Smooth muscle cell (in vitro differentiated cells): ENCODE results near the gene CHRNA4. TPM values are rescaled to one million over a fixed set of nuclear protein-coding genes. Genes with fewer than 3 reads are reported as not detected.

Experiments used
- DNase-seq: peaks from one replicate; lab custom pipeline; 2025; ENCODE audit not compliant: unreplicated experiment; lab: John Stamatoyannopoulos, UW
- H2AFZ ChIP-seq: fragments of 200-600 bp; sonication (generic); 2 replicates; pipeline ENCODE4 v1.6.0; 2016; ENCODE audit warnings: antibody characterized with exemption, low read depth, mild to moderate bottlenecking
- H3F3A ChIP-seq: fragments of 200-600 bp; sonication (generic); 2 replicates; pipeline ENCODE4 v1.6.0; 2017; ENCODE audit warnings: antibody characterized with exemption, low read depth
- H3K27ac ChIP-seq: fragments of 200-600 bp; sonication (generic); 2 replicates; pipeline ENCODE4 v1.5.1; 2016; ENCODE audit warnings: low read depth, mild to moderate bottlenecking
- H3K27me3 ChIP-seq: fragments of 200-600 bp; sonication (generic); 2 replicates; pipeline ENCODE4 v1.6.1; 2016; ENCODE audit warnings: low read depth, mild to moderate bottlenecking
- H3K36me3 ChIP-seq: fragments of 200-600 bp; sonication (generic); 2 replicates; pipeline ENCODE4 v1.5.1; 2016; ENCODE audit warnings: low read depth
- H3K4me1 ChIP-seq: fragments of 200-600 bp; sonication (generic); 2 replicates; pipeline ENCODE4 v1.5.1; 2016; ENCODE audit warnings: low read depth
- H3K4me2 ChIP-seq: fragments of 200-600 bp; sonication (generic); 2 replicates; pipeline ENCODE4 v1.6.0; 2016; ENCODE audit warnings: mild to moderate bottlenecking
- H3K4me3 ChIP-seq: fragments of 200-600 bp; sonication (generic); 2 replicates; pipeline ENCODE4 v1.5.1; 2016; ENCODE audit warnings: mild to moderate bottlenecking
- H3K79me2 ChIP-seq: fragments of 200-600 bp; sonication (generic); 2 replicates; pipeline ENCODE4 v1.6.0; 2016; ENCODE audit warnings: low read depth, mild to moderate bottlenecking
- H3K9ac ChIP-seq: fragments of 200-600 bp; sonication (generic); 2 replicates; pipeline ENCODE4 v1.6.0; 2016; ENCODE audit warnings: low read depth
- H3K9me3 ChIP-seq: fragments of 200-600 bp; sonication (generic); replicated peaks from 2 replicates; pipeline ENCODE4 v1.5.1; 2016; ENCODE audit warnings: low read depth
- H4K20me1 ChIP-seq: fragments of 200-600 bp; sonication (generic); 2 replicates; pipeline ENCODE4 v1.6.0; 2016; ENCODE audit warnings: low read depth
- WGBS: methylation state at CpG from one replicate; pipeline ENCODE4 v1.1.7; 2016; ENCODE audit warnings: low lambda C conversion rate; 5-methylcytosine and 5-hydroxymethylcytosine counted together
- polyA plus RNA-seq: library from polyadenylated mRNA; unstranded; fragments of >200 nt; fragmentation: Nextera tagmentation; extraction: Ambion mirVana; gene quantifications from 2 replicates; pipeline ENCODE4 v1.2.1, GENCODE V29; 2016
- total RNA-seq: library from RNA; depleted of rRNA; stranded (reverse); fragments of >200 nt; gene quantifications from 2 replicates; pipeline ENCODE4 v1.2.3, GENCODE V29; 2014
- TF ChIP-seq, protein P1 (sequence below): fragments of 200-600 bp; sonication (generic); IDR thresholded peaks from 2 replicates; pipeline ENCODE4 v1.5.1; 2017; ENCODE audit warnings: borderline replicate concordance, mild to moderate bottlenecking, antibody characterized with exemption; ENCODE audit not compliant: insufficient read depth, poor library complexity, severe bottlenecking

CHRNA4 gene
- total and polyA plus RNA-seq, 2 experiments from 2014 or later, result 0.03 TPM; not detected in 1

- WGBS, result 94% methylated on average over 23 of the region's 25 CpGs
- TF ChIP-seq, protein P1, sequence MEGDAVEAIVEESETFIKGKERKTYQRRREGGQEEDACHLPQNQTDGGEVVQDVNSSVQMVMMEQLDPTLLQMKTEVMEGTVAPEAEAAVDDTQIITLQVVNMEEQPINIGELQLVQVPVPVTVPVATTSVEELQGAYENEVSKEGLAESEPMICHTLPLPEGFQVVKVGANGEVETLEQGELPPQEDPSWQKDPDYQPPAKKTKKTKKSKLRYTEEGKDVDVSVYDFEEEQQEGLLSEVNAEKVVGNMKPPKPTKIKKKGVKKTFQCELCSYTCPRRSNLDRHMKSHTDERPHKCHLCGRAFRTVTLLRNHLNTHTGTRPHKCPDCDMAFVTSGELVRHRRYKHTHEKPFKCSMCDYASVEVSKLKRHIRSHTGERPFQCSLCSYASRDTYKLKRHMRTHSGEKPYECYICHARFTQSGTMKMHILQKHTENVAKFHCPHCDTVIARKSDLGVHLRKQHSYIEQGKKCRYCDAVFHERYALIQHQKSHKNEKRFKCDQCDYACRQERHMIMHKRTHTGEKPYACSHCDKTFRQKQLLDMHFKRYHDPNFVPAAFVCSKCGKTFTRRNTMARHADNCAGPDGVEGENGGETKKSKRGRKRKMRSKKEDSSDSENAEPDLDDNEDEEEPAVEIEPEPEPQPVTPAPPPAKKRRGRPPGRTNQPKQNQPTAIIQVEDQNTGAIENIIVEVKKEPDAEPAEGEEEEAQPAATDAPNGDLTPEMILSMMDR, result no peak
- no peak overlapping the region for H3K27ac ChIP-seq
- H3K79me2 ChIP-seq, result no peaks in the 10 kb centered on the region
- no peak overlapping the region for H2AFZ ChIP-seq
- H3K9me3 ChIP-seq, result no peaks in the 10 kb centered on the region
- DNase-seq, result no peak
- H3K4me2 ChIP-seq, result no peak overlapping the region
- no peaks in the 10 kb centered on the region for H4K20me1 ChIP-seq
- H3K9ac ChIP-seq, result no peak overlapping the region
- no peak overlapping the region for H3K4me3 ChIP-seq
- H3K27me3 ChIP-seq, result peaks cover 12% of the 10 kb centered on the region
- no peaks in the 10 kb centered on the region for H3F3A ChIP-seq
- H3K4me1 ChIP-seq, result no peaks in the 10 kb centered on the region
- no peaks in the 10 kb centered on the region for H3K36me3 ChIP-seq
Measured at GRCh38 chr20:63354636-63355350, 6.4 kb downstream of the CHRNA4 start.

- no peaks in the 10 kb centered on the region for H3K36me3 ChIP-seq
- H4K20me1 ChIP-seq, result no peaks in the 10 kb centered on the region
- H3K9me3 ChIP-seq, result no peaks in the 10 kb centered on the region
- H3K9ac ChIP-seq, result no peak overlapping the region
- H3K79me2 ChIP-seq, result no peaks in the 10 kb centered on the region
- 77% methylated on average over 10 of the region's 12 CpGs for WGBS
- no peak overlapping the region for H3K4me2 ChIP-seq
- H3F3A ChIP-seq, result no peaks in the 10 kb centered on the region
- no peaks in the 10 kb centered on the region for H3K27me3 ChIP-seq
- no peak for DNase-seq
- H3K4me3 ChIP-seq, result no peak overlapping the region
- no peak overlapping the region for H3K27ac ChIP-seq
- TF ChIP-seq, protein P1, result no peak
- no peak overlapping the region for H2AFZ ChIP-seq
- H3K4me1 ChIP-seq, result no peaks in the 10 kb centered on the region
Measured at GRCh38 chr20:63352811-63353221, 8.3 kb downstream of the CHRNA4 start.

GRCh38 chr20:63351811-63352591 is 9.1 kb downstream of the CHRNA4 start:
- H3K9me3 ChIP-seq, result no peaks in the 10 kb centered on the region
- 59% methylated on average over 25 of the region's 28 CpGs for WGBS

More at GRCh38 chr20:63351811-63352591, 9.1 kb downstream of the CHRNA4 start:
- DNase-seq, result no peak
- no peak overlapping the region for H3K27ac ChIP-seq
- H3K4me1 ChIP-seq, result no peaks in the 10 kb centered on the region
- no peak overlapping the region for H3K4me3 ChIP-seq
- H3K79me2 ChIP-seq, result no peaks in the 10 kb centered on the region
- H3K9ac ChIP-seq, result no peak overlapping the region
- H3K4me2 ChIP-seq, result no peak overlapping the region
- no peaks in the 10 kb centered on the region for H4K20me1 ChIP-seq
- TF ChIP-seq, protein P1, result no peak
- H3F3A ChIP-seq, result no peaks in the 10 kb centered on the region
- no peaks in the 10 kb centered on the region for H3K27me3 ChIP-seq
- H2AFZ ChIP-seq, result no peak overlapping the region
- no peaks in the 10 kb centered on the region for H3K36me3 ChIP-seq
